HG03520 (cell line): ENCODE measurements around the gene ISLR.
"Not testable (repeated sequence)": the region's sequence is repeated elsewhere in the genome, so short reads cannot be mapped to it uniquely, and the experiment has no call there.

Source experiments
- ATAC-seq: cut with Tn5 transposase; IDR thresholded peaks from one replicate; pipeline ENCODE4 v1.9.1; 2021; ENCODE audit warnings: mild to moderate bottlenecking, moderate library complexity; ENCODE audit not compliant: unreplicated experiment

Gene ISLR

DNA sequence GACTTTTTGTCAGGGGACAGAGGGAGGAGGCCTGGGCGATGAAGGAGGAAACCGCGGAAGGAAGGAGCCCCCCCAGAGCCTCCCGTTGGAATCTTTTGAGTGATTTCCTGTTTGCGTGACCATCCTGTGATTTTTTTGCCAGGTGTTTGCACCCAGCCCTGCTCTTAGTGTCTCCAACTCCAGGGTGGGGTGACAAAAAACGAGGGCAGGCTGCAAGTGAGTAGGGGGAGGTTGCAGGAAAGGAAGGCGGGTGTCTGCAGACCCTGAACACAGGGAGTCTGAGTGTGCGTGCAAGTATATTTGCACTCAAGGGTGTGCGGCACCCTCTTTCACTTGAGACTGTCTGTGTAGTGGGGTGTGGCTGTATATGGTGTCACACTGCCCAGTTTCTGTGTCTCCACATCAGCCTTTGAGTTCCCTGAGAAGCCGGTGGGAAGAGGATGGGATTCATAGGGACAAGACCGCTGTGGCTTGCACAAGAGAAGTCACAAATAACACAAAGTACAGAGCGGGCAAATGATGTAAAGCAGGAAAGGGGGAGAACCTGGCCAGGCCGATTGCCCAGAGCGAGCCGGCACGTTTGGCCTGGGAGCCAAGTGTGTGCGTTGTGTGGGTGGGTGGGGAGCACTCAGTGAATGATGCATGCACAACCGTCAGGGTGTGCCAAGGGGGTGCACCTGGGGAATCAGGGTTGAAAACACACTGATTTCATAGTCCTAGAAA, 36.5 kb upstream of the ISLR start:
- no peak for ATAC-seq

DNA sequence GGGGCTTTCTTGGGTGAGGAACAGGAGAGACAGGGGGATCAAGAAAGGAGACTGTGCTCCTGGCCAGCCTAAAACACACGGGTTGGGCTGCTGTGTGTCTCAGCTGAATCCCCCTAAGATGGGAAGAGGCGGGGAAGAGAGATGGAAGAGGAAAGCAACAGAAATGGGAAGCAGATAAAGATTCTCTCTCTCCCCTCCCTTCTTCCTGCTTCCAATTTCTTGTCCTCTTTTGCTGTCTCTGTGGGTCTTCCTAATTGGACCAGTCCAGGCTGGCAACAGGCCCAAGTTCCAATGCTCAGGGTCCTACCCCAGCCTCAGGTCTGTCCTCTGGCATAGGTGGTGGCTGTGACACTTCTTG, 36.0 kb upstream of the ISLR start:
- ATAC-seq, result no peak

DNA sequence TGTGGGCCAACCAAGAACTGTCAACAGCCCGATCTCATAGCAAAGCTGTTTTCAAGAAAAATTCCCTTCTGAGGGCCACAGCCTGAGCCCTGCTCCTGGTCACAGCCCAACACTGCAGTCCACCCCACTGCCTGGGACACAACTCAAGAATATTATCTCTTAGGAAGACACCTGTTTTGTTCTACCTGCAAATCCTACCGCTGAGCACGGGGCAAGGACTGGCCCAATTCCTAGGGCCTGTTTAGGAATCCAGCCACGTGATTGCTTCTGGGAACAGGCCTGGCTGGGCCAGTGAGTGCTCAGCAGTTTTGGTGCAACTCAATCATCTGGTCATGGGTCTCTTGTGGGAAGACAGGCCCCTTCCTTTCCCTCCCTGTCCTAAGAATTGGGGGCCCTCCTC, 34.9 kb upstream of the ISLR start:
- no peak for ATAC-seq

DNA sequence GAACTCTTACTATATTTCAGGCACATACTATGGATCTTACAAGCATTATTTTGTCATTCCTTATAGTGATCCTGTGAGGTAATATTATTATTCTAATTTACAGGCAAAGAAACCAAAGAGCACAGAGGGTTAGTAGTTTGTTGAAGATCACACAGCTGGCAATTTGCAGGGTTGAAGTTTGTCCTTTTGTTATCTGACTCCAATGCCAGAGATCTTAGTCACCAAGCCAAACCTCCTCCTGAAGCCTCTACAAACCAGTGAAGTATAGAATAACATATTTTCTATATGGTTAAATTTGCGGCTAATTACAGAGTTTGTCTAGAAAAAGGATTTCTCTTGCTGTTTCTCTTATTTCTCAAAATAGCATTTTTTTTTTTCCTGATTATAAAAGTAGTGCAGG, 31.9 kb upstream of the ISLR start:
- ATAC-seq, result no peak

DNA sequence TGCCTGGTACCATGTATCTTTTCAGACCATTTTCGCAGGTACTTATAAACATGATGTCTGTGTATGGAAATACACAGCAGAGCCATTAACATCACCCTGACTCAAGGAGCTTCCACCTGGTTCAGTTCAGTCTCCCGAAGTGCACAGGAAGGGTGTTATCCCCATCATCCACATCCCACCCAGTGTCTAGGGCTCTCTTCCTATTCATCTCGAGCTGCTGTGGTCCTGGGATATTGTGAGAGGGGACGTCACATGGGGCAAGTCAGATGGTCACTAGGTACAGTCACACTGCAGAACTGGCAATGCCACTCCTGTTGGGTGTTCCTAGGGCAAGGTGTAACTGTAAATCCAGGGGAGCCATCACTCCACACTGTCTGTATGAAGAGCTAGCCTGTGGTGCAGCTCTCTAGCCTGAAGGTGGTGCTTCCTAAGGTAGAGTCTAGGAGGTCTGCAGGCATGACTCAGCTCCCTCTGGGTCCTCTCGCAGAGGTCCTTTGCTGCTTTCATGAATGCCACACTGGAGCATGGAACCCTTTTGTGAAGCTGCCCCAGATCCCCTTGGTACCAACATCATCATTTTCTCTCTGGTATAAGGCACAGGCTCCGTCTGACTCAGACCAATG, 29.2 kb upstream of the ISLR start:
- no peak for ATAC-seq

DNA sequence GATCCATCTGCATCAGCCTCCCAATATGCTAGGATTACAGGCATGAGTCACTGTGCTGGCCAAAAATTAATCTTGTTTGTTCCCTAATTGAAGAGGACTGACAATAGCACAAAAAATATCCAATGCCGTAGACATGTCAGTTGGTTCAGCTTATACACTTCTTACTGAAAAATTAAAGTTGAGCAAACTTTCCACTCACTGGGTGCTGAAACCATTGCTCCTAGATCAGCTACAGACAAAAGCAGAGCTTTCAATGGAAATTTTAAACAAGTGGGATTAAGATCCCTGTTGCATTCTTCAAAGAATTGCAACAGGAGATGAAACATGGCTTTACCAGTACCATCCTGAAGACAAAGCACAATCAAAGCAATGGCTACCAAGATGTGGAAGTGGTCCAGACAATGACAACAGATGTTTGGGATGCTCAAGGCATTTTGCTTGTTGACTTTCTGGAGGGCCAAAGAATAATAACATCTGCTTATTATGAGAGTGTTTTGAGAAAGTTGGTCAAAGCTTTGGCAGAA, 27.2 kb upstream of the ISLR start:
- ATAC-seq, result no peak

DNA sequence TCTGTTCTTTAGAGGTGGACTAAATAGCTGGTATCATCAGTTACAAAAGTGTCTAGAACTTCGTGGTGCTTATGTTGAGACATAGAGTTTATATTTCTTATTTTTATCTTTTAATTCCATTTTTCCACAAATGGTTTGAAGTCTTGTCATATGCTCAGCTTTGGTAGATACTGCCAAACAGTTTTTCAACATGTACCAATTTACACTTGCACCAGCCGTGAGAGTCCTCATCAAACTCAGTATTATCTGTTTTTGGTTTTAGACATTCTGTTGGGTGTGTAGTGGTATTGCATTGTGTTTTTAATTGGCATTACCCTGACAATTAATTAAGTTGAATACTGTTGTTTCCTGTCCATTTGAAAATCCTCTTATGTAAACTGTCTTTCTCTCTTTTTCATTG, 26.5 kb upstream of the ISLR start:
- ATAC-seq, result no peak

DNA sequence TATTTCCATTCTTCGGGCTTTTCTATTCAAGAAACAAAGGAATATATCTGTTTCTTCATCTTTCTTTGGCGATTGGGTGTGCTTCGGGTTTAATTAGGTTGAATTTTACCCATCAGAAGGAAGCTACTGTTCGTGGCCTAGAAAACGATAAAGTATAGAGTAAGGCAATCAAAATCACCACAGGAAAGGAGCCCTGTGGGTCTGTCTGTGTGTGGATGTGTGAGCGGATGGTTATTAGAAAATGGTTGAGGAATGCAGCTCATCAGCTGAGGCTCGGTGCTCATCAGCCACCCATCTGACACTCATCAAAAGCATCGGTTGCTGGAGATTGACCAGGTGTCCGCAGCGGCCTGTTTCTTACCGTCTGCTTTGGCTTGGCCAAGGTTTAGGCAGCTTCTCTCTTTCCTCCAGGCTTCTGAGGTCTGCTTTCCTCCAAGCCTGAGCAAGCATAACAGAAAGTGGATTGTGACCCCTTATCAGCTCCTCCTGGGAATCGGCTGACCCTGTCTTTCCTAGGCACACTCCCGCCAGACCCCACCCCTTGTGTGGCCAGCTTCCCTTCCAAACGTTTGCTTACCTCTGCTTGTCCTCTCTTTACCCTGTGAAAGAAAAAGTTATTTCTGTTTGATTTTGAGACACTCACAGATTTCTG, 17.6 kb upstream of the ISLR start:
- ATAC-seq, result no peak

DNA sequence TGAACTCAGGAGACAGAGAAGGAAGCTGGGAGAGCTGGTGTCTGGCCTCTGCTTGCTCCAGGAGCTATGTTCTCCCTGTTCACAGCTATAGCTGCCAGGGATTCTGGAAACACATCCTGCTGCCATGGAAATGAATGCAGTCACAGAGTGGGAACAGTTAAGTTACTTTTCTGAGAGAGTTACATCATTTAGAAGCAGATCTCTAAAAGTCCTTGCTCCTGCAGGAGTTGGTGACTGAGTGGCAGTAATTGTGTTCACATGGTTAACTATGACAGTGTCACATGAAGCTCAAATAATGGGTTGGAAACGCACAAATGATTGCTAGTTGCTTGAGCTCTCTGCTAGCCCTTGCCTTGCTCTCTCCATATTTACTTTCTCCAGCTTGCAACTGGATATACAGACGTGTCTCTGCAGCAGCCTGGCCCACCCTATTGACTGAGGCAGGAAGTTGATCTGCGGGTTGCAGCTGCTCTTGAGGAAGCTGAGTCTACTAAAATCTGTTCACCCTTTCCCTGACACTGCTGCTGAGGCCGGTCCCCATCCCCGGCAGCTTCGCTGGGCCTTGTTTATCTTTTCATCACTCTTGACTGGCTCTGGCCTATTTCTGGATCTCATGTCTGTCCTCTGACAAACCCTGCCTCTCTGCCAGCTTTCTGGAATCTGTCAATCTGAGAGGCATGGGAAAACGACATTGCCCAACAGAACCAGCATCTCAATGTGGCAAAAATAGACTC, 16.7 kb upstream of the ISLR start:
- no peak for ATAC-seq

DNA sequence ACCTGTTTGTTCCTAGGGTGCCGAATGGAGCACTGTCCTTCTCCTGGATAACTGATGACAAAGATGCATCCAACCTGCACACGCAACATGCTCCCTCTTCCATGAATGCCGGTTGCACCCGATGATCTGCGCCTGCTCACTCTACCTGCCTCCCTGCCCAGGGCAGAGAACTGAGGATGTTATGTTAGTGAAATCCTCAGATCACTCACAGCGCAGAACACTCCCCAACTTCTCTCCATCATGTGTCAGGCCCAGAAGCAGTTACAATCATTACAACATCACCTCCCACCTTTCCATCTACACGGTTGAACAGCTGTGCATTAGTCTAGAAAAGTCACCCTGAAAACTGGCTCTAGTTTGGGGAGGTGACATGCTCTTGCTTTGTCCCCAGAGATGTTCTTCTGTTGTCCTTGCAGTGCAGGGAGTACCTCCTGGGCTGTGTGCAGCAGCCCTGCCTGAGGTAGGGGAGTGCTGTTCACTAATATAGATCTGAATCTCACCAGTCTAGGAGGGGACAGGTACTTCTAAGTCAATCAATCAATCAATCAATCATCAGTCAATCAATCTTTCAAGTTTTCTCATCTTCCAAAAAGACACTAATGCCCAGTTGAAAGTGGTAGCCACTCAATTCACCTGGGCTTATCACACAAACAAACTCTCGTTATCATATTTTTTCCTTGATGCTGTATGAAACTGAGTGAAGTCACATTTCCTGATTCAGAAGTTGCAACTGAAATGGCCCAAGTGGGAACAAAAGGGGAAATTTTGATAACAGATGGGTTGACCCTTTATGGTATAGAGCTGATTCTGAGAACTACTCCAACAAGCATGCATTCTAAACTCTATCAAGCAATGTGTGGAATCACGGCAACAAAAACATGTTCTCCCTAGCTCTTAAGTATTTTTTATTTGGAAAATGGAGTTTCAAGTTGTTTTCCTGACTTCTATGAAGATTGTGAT, 15.4 kb upstream of the ISLR start:
- no peak for ATAC-seq

DNA sequence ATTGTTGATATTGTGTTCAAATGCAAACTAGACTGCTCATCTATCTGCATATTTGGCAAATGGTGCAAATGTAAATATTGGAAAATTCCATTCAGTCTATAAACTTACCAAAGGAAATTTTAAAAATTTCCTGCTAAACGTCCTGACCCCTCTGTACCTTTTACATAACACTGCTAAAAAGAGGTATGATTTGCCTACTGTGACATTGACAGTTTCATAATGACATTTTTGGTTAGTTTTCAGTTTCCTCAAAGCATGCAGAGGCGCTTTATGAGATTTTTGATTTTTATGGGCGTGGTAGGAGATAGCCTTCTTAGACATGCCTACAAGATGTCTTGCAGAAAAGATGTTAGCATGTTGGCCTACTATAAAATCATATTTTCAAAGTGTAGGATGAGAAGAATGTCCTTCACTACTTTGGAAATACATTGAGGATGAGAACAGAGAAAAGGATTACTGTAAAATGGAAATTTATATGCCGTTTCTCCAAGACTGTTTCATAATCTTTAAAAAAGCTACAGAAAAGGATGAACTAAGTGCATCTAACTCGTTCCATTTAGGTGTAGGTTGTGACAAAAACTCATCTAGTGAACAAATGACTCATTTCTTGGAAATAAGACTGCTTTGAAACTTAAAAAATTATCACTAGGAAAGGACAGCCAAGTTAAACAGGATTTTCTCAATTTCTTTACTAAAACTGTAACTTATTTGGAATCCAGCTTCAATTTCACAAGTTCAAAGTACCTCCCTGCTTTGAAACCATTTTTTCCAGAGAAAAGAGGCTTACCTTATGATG, 14.5 kb upstream of the ISLR start:
- peak; percentile 43 for ATAC-seq

DNA sequence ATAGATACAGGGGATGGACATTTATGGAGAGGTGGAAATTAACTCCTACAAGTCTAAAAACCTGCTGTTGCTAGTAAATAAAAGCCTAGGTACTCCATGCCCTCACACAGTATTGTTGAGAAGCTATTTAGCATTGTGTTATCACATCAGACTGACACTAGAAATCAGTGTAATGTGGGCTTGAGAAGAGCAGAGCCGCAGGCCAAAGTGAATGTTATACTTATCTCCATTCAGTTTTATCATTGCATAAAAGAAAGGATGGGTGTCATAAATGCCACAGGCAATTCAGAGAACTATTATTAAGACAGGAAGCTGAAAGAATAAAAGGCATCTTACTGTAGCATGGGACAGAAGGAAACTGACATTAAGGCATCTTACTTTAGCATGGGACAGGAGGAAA, 13.7 kb upstream of the ISLR start:
- no peak for ATAC-seq

DNA sequence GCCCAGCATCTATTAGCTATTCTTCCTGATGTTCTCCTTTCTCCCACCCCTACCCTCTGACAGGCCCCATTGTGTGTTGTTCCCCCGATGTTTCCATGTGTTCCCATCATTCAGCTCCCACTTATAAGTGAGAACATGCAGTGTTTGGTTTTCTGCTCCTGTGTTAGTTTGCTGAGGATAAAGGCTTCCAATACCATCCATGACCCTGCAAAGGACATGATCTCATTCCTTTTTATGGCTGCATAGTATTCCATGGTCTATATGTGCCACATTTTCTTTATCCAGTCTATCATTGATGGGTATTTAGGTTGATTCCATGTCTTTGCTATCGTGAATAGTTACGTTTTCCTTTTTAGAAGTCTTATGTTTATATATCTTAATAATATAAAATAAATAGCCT, 13.1 kb upstream of the ISLR start:
- ATAC-seq, result not testable (repeated sequence)

DNA sequence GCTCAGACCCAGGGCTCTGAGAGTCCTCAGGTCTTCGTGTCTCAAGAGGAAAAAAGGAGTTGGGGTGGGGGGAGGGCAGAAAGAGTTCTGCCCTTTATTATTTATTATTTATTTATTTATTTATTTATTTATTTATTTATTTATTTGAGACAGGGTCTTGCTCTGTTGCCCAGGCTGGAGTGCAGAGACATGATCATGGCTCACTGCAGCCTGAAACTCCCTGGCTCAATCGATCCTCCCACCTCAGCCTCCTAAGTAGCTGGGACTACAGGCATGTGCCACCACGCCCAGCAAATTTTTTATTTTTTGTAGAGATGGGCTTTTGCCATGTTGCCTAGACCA, 11.3 kb upstream of the ISLR start:
- ATAC-seq, result not testable (repeated sequence)

DNA sequence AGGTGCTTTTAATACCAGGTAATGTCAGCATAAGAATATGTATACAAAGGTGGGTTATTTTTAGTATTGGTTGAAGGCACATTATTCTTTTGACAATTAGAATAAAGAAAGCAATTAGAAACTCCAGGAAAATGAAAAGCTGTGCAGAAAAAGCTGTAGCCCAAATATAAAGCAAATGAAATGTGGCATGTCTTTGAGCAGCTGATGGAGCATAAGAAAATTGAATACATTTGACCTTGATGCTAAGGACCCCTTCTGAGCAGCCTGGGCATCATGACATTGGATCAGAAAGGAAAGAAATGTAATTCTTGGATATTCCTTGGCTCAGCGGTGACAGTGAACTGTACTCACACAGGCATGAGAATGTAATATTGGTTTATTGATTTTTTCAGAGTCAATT, 8.0 kb upstream of the ISLR start:
- ATAC-seq, result no peak

DNA sequence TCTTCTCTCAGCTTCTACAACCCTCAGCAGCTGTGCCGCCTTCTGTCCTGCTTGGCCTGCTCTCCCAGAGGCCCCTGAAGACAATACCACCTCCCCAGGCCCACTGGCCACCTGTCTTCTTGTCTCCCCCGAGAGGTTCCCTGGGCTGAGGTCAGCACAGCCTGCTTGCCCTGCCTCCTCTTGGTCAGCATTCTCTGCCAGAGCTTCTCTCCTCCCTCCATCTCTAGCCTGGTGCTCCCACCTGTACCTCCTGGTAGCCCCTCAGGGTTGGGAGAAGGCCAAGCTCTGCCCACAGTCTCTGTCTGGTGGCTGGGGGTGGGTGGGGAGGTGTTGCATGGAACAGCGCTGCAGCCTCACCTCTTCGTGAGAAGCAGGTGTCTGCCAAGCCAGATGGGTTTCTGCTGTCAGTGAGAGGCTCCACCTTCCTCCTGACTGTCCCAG, 5.6 kb upstream of the ISLR start:
- ATAC-seq, result no peak

DNA sequence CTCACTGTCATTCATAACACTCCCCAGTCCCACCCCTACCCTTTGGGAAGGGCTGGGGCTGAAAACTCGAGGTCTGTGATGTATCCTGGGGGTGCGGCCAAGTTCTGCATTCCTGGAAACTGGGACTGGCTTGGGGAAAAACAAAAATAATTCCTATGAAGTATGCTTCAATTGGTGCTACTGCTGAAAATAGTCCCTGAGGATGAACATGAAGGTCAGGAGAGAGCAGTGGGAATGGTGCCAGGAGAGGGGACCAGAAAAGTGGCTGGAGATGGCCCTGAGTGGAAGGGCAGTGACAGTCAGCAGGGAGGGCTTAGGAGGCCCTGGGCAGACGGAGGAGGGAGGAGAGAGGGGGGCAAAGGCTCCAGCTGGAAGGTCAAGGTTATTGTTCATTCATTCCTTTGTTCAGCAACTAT, 4.8 kb upstream of the ISLR start:
- no peak for ATAC-seq

DNA sequence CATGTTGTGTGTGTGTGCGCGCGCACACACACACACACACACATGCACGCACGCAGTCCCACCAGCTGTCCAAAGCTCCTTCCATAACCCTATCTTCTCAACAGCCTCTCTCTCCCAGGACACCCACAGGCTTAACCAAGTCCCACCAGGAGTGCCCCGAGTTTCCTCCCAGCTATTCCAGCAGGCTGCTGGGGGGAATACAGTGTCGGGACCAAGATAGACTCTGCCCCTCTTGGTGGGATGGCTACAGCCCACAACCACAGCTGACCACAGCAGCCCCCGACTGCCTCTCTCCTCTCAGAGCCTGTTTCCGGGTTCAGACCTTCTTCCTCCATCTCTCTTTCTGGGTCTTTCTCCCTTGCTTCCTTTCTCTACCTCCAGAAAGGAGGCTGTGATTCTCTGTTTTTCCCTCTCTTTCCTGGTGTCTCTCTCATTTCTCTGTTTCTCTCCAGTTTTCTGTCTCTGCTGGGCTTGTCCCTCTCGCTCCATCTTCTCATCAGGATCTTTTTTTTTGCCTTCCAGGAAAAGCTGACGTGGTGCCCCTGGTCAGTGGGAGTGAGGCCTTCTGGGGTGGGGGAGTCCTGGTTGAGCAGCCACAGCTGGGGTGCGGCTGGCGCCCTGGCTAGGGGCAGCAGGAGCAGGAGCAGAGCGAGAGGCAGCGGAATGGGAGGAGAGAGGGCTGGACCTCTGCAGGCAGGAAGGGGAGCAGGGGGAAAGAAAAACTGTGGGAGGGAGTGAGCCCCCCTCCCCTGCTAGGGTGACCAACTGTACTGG, 3.3 kb upstream of the ISLR start:
- no peak for ATAC-seq
